Activated B cell treated with CpG ODN at 0.5 μM for 24 hours (primary cell): ENCODE data around the gene UBA6. TPM values are rescaled to one million over a fixed set of nuclear protein-coding genes. Genes with fewer than 3 reads are reported as not detected.

Experiments
- ATAC-seq: fragments of 200-7000 bp; cut with Tn5 transposase; one replicate; pipeline ENCODE4 v1.10.0; 2021; ENCODE audit warnings: low read depth, mild to moderate bottlenecking, moderate library complexity
- CTCF ChIA-PET: fragments of 350-600 bp; sonication (Branson Sonifier 250); formaldehyde crosslinking; loops from one replicate; lab custom pipeline; 2021; ENCODE audit warnings: antibody characterized with exemption; lab: Charles Lee
- POLR2A ChIA-PET: fragments of 350-600 bp; sonication (Branson Sonifier 250); formaldehyde crosslinking; loops from one replicate; lab custom pipeline; 2021; ENCODE audit warnings: antibody characterized with exemption; lab: Charles Lee
- DNase-seq: peaks from one replicate; pipeline ENCODE4 v3.0.0; 2022
- H3K27ac Mint-ChIP-seq: one replicate; pipeline ENCODE4 v1.8.0; 2020; ENCODE audit warnings: mixed read lengths
- H3K27me3 Mint-ChIP-seq: one replicate; pipeline ENCODE4 v1.8.0; 2021; ENCODE audit warnings: mixed read lengths
- H3K36me3 Mint-ChIP-seq: one replicate; pipeline ENCODE4 v1.8.0; 2021; ENCODE audit warnings: low read depth, mixed read lengths
- H3K4me1 Mint-ChIP-seq: one replicate; pipeline ENCODE4 v1.8.0; 2021; ENCODE audit warnings: mixed read lengths
- H3K4me3 Mint-ChIP-seq: one replicate; pipeline ENCODE4 v1.8.0; 2020; ENCODE audit warnings: mild to moderate bottlenecking, mixed read lengths
- H3K9me3 Mint-ChIP-seq: one replicate; pipeline ENCODE4 v1.8.0; 2020; ENCODE audit warnings: mixed read lengths
- CTCF ChIP-seq: fragments of 200-600 bp; IDR thresholded peaks from one replicate; pipeline ENCODE4 v1.8.0; 2022; ENCODE audit warnings: antibody characterized with exemption, mild to moderate bottlenecking
- intact Hi-C: fragments of 100-400 bp; cut with micrococcal nuclease; formaldehyde crosslinking; loops from one replicate; pipeline ENCODE4 v1.15.1; 2024
- total RNA-seq: library from RNA; stranded (reverse); gene quantifications from 2 replicates; pipeline ENCODE4 v1.2.3, GENCODE V29; 2022

UBA6 gene
- total RNA-seq, 1 donor from 2014 or later, result 70.4 TPM

GRCh38 chr4:67575232-67576058 is 125.5 kb downstream of the UBA6 start:
- peaks cover 68% of the 10 kb centered on the region for H3K4me1 Mint-ChIP-seq
- no peaks in the 10 kb centered on the region for H3K27me3 Mint-ChIP-seq
- POLR2A ChIA-PET, result interaction anchor here (1.2 to 1.3 kb wide), 2 partner anchors 25 kb away, joined by 5 to 6 read pairs; no protein-coding TSS in a partner anchor
- no peak for DNase-seq
- no peak for TF ChIP-seq CTCF
- no peaks in the 10 kb centered on the region for H3K9me3 Mint-ChIP-seq
- CTCF ChIA-PET, result no interaction called here
- peaks cover 58% of the 10 kb centered on the region for H3K36me3 Mint-ChIP-seq
- intact Hi-C loops, result loop anchor here (1.0 to 2.0 kb wide), 6 partner anchors 11 to 126 kb away; partner anchors contain the start of genes CENPC, STAP1 and UBA6
- H3K4me3 Mint-ChIP-seq, result peak overlapping the region; percentile 71
- peak overlapping the region; percentile 90 for H3K27ac Mint-ChIP-seq
- ATAC-seq, result peak; percentile 91

- H3K9me3 Mint-ChIP-seq, result no peaks in the 10 kb centered on the region
- H3K4me1 Mint-ChIP-seq, result peaks cover 69% of the 10 kb centered on the region
- ChIA-PET POLR2A (interaction anchor here (0.8 to 2.2 kb wide), 4 partner anchors 18 to 28 kb away, joined by 3 to 6 read pairs (median 4); partner anchors contain the start of gene CENPC), CTCF (interaction anchor here (0.6 to 1.2 kb wide), 3 partner anchors 8 to 23 kb away, joined by 3 to 4 read pairs (median 3); no protein-coding TSS in a partner anchor)
- H3K27ac Mint-ChIP-seq, result peak overlapping the region; percentile 84
- intact Hi-C loops, result no loop called here
- peak; percentile 17 for ATAC-seq
- H3K36me3 Mint-ChIP-seq, result peaks cover 48% of the 10 kb centered on the region
- TF ChIP-seq CTCF, result no peak
- no peak for DNase-seq
- H3K4me3 Mint-ChIP-seq, result peak overlapping the region; percentile 25
- H3K27me3 Mint-ChIP-seq, result no peaks in the 10 kb centered on the region
Observed at GRCh38 chr4:67573193-67573592, 127.8 kb downstream of the UBA6 start.

DNA sequence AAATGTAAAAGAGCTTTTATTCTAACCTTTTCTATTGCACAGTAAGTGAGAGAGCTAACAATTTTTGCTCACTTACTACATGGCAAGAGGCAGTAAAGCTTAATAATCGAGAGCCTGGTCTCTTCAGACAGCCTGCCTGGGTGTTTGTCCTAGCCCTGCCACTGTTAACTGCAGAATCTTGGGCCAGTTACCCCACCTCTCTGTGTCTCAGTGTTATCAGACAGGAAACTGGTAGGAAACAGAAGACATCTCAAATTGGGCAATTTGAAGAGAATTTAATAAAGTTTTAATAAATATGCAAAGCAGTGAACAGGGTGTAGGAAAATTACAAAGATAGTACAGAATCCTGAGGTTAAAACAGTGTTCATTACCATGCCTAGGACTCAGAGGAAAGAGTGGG is 129.0 kb downstream of the UBA6 start:
- Mint-ChIP-seq H3K4me3 (no peak overlapping the region), H3K27me3 (no peaks in the 10 kb centered on the region), H3K27ac (peak overlapping the region; percentile 84), H3K9me3 (no peaks in the 10 kb centered on the region), H3K36me3 (peaks cover 45% of the 10 kb centered on the region), H3K4me1 (peaks cover 76% of the 10 kb centered on the region)
- intact Hi-C loops, result no loop called here
- ATAC-seq (no peak), DNase-seq (no peak)
- no peak for TF ChIP-seq CTCF
- CTCF ChIA-PET, result no interaction called here
- POLR2A ChIA-PET, result interaction anchor here (0.5 to 1.2 kb wide), 3 partner anchors 9 to 26 kb away, joined by 3 read pairs; partner anchors contain the start of gene CENPC

DNA sequence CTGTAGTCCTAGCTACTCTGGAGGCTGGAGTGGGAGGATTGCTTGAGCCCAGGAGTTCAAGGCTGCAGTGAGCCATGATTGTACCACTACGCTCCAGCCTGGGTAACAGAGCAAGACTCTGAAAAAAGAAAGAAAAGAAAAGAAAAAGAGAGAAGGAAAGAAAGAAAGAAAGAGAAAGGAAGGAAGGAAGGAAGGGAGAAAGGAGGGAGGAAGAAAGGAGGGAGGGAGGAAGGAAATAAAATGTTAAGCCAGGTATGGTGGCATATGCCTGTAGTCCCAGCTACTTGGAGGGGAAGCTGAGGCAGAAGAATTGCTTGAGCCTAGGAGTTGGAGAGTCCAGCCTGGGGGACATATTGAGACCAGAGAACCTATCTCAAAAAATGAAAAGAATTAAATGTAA is 130.4 kb downstream of the UBA6 start:
- no peaks in the 10 kb centered on the region for H3K9me3 Mint-ChIP-seq
- no peak for DNase-seq
- no peaks in the 10 kb centered on the region for H3K27me3 Mint-ChIP-seq
- ChIA-PET POLR2A (interaction anchor here (1.1 kb wide), 1 partner anchor 11 kb away, joined by 3 read pairs; no protein-coding TSS in a partner anchor), CTCF (no interaction called here)
- peaks cover 72% of the 10 kb centered on the region for H3K4me1 Mint-ChIP-seq
- no peak for ATAC-seq
- H3K36me3 Mint-ChIP-seq, result peaks cover 37% of the 10 kb centered on the region
- no peak overlapping the region for H3K4me3 Mint-ChIP-seq
- TF ChIP-seq CTCF, result no peak
- H3K27ac Mint-ChIP-seq, result peak overlapping the region; percentile 86
- intact Hi-C loops, result no loop called here

DNA sequence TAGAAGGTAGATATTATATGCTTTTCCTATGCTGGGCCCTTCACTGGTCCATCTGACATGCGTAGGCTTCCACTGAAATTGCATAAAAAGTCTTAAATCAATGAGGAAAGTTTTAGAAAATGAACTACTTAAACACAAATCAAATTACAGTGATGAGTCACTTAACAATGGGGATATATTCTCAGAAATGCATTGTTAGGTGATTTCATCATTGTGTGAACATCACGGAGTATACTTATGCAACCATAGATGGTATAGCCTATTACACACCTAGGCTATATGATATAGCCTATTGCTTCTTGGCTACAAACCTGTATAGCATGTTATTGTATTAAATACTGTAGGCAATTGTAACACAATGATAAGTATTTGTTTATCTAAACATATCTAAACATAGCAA is 132.1 kb downstream of the UBA6 start:
- DNase-seq, result no peak
- ChIA-PET POLR2A (interaction anchor here (0.9 to 1.7 kb wide), 3 partner anchors 10 to 15 kb away, joined by 3 to 4 read pairs (median 4); partner anchors contain the start of gene STAP1), CTCF (interaction anchor here (1.8 kb wide), 1 partner anchor 11 kb away, joined by 5 read pairs; no protein-coding TSS in a partner anchor)
- no peaks in the 10 kb centered on the region for H3K27me3 Mint-ChIP-seq
- no peak overlapping the region for H3K4me3 Mint-ChIP-seq
- H3K4me1 Mint-ChIP-seq, result peaks cover 74% of the 10 kb centered on the region
- peak overlapping the region; percentile 75 for H3K27ac Mint-ChIP-seq
- ATAC-seq, result no peak
- TF ChIP-seq CTCF, result no peak
- intact Hi-C loops, result no loop called here
- no peaks in the 10 kb centered on the region for H3K9me3 Mint-ChIP-seq
- H3K36me3 Mint-ChIP-seq, result peaks cover 39% of the 10 kb centered on the region
